Endodermal cell (in vitro differentiated cells): Measurements from ENCODE around the gene PICK1. TPM values are rescaled to one million over a fixed set of nuclear protein-coding genes. Genes with fewer than 3 reads are reported as not detected.

Source experiments
- DNase-seq: peaks from one replicate; pipeline ENCODE4 v3.0.0-alpha.2; 2017
- H3K27ac ChIP-seq: 2 replicates; pipeline ENCODE4 v1.5.1; 2013; ENCODE audit warnings: mild to moderate bottlenecking, low read depth, low read length, moderate library complexity
- H3K27me3 ChIP-seq: 2 replicates; pipeline ENCODE4 v1.6.1; 2013; ENCODE audit warnings: mild to moderate bottlenecking, low read length, moderate library complexity; ENCODE audit not compliant: insufficient read depth, control insufficient read depth, poor library complexity, severe bottlenecking
- H3K36me3 ChIP-seq: 2 replicates; pipeline ENCODE4 v1.7.0; 2013; ENCODE audit warnings: mild to moderate bottlenecking, low read length, moderate library complexity; ENCODE audit not compliant: control insufficient read depth, insufficient read depth
- H3K4me1 ChIP-seq: one replicate; pipeline ENCODE4 v1.7.0; 2013; ENCODE audit warnings: low read length; ENCODE audit not compliant: control insufficient read depth, insufficient read depth
- H3K4me3 ChIP-seq: 2 replicates; pipeline ENCODE4 v1.5.1; 2013; ENCODE audit warnings: mild to moderate bottlenecking, low read length, moderate library complexity
- H3K9ac ChIP-seq: 2 replicates; pipeline ENCODE4 v1.6.1; 2013; ENCODE audit warnings: mild to moderate bottlenecking, low read length, moderate library complexity; ENCODE audit not compliant: poor library complexity, severe bottlenecking; ENCODE audit errors: extremely low read depth
- H3K9me3 ChIP-seq: 2 replicates; pipeline ENCODE4 v1.6.1; 2013; ENCODE audit warnings: mild to moderate bottlenecking, low read length, moderate library complexity; ENCODE audit not compliant: control insufficient read depth
- H3K27ac Mint-ChIP-seq: 2 replicates; pipeline ENCODE4 v1.8.0; 2020; ENCODE audit warnings: mixed read lengths
- H3K27me3 Mint-ChIP-seq: 2 replicates; pipeline ENCODE4 v1.8.0; 2021; ENCODE audit warnings: mild to moderate bottlenecking, mixed read lengths; ENCODE audit not compliant: insufficient read depth
- H3K36me3 Mint-ChIP-seq: 2 replicates; pipeline ENCODE4 v1.8.0; 2020; ENCODE audit warnings: low read depth, mixed read lengths
- H3K4me1 Mint-ChIP-seq: 2 replicates; pipeline ENCODE4 v1.8.0; 2020; ENCODE audit warnings: mixed read lengths
- H3K4me3 Mint-ChIP-seq: 2 replicates; pipeline ENCODE4 v1.8.0; 2020; ENCODE audit warnings: mild to moderate bottlenecking, moderate library complexity, mixed read lengths
- H3K9me3 Mint-ChIP-seq: 2 replicates; pipeline ENCODE4 v1.8.0; 2020; ENCODE audit warnings: mild to moderate bottlenecking, mixed read lengths
- CTCF ChIP-seq: fragments of 200-600 bp; sonication (generic); conservative IDR thresholded peaks from 2 replicates; pipeline ENCODE4 v1.5.0; 2021; ENCODE audit warnings: antibody characterized with exemption, mild to moderate bottlenecking
- WGBS, 2 experiments: methylation state at CpG; one replicate each; pipeline versions ENCODE4 v1.1.5 to v1.1.7; 2013; ENCODE audit warnings: missing lambda C conversion rate in 2 of 2, mixed read lengths in 1 of 2; ENCODE audit not compliant: insufficient coverage in 1 of 2, insufficient read length in 1 of 2; 5-methylcytosine and 5-hydroxymethylcytosine counted together
- total RNA-seq, 2 donors: library from RNA; stranded (reverse); fragmentation: NEBNext Ultra II Directional in 1 of 2; extraction: Animal tissue kit (Norgen Biotek cat#: 25700) in 1 of 2; gene quantifications; 2 replicates in 1 of 2; 3 replicates in 1 of 2; pipeline ENCODE4 v1.2.1, GENCODE V29; 2021

The PICK1 gene
- total RNA-seq, 2 donors from 2014 or later: 42.7 to 54.1 TPM

- H3K4me3 Mint-ChIP-seq: no peak within 1 kb of the TSS
- Histone ChIP-seq H3K9me3 (no peaks in the 10 kb centered on the region), H3K9ac (no peak within 1 kb of the TSS), H3K27me3 (peaks cover 27% of the 10 kb centered on the region), H3K27ac (no peak within 1 kb of the TSS), H3K4me3 (no peak within 1 kb of the TSS), H3K36me3 (no peaks in the 10 kb centered on the region), H3K4me1 (peaks cover 7% of the 10 kb centered on the region)
- H3K4me1 Mint-ChIP-seq: peaks cover 4% of the 10 kb centered on the region
- H3K36me3 Mint-ChIP-seq: no peaks in the 10 kb centered on the region
- no peak within 1 kb of the TSS for H3K27ac Mint-ChIP-seq
- peak; percentile 75 for DNase-seq
- 51 to 71% methylated on average over 2 to 16 of the region's 16 CpGs for WGBS, 2 experiments
- H3K27me3 Mint-ChIP-seq: peaks cover 46% of the 10 kb centered on the region
- TF ChIP-seq CTCF: no peak
- H3K9me3 Mint-ChIP-seq: no peaks in the 10 kb centered on the region
These were observed 26.9 kb downstream of the PICK1 start, which contains the start of gene SLC16A8 for GRCh38 chr22:38083931-38084631. Gene SLC16A8 (minus strand): TSS chr22:38084184. CDS start chr22:38082873, 1,311 bp downstream.

GRCh38 chr22:38085056-38085455 lies 27.9 kb downstream of the PICK1 start:
- Histone ChIP-seq H3K27ac (no peak overlapping the region), H3K9ac (no peak overlapping the region), H3K36me3 (no peaks in the 10 kb centered on the region), H3K27me3 (peaks cover 25% of the 10 kb centered on the region), H3K4me1 (peaks cover 7% of the 10 kb centered on the region), H3K9me3 (no peaks in the 10 kb centered on the region), H3K4me3 (no peak overlapping the region)
- Mint-ChIP-seq H3K9me3 (no peaks in the 10 kb centered on the region), H3K27me3 (peaks cover 40% of the 10 kb centered on the region), H3K36me3 (no peaks in the 10 kb centered on the region), H3K4me3 (no peak overlapping the region), H3K27ac (no peak overlapping the region), H3K4me1 (peaks cover 4% of the 10 kb centered on the region)
- TF ChIP-seq CTCF: no peak
- DNase-seq: no peak
- WGBS, 2 experiments: 91 to 94% methylated on average over 4 to 12 of the region's 12 CpGs

GRCh38 chr22:38085501-38085900 lies 28.3 kb downstream of the PICK1 start:
- no peak overlapping the region for H3K4me3 Mint-ChIP-seq
- peaks cover 21% of the 10 kb centered on the region for H3K27me3 ChIP-seq
- H3K27ac Mint-ChIP-seq: no peak overlapping the region
- no peaks in the 10 kb centered on the region for H3K36me3 ChIP-seq
- no peak for DNase-seq
- no peak overlapping the region for H3K4me3 ChIP-seq
- H3K4me1 ChIP-seq: peaks cover 7% of the 10 kb centered on the region
- H3K9ac ChIP-seq: no peak overlapping the region
- peaks cover 4% of the 10 kb centered on the region for H3K4me1 Mint-ChIP-seq
- H3K27ac ChIP-seq: no peak overlapping the region
- no peak for TF ChIP-seq CTCF
- H3K9me3 Mint-ChIP-seq: no peaks in the 10 kb centered on the region
- no peaks in the 10 kb centered on the region for H3K9me3 ChIP-seq
- H3K36me3 Mint-ChIP-seq: no peaks in the 10 kb centered on the region
- H3K27me3 Mint-ChIP-seq: peaks cover 39% of the 10 kb centered on the region
- 62% methylated on average over 5 of the region's 5 CpGs; no CpG with 5 or more reads in 1 of the 2 experiments for WGBS, 2 experiments
